Measurements from ENCODE around the gene P4HA2.

Gene P4HA2

DNA sequence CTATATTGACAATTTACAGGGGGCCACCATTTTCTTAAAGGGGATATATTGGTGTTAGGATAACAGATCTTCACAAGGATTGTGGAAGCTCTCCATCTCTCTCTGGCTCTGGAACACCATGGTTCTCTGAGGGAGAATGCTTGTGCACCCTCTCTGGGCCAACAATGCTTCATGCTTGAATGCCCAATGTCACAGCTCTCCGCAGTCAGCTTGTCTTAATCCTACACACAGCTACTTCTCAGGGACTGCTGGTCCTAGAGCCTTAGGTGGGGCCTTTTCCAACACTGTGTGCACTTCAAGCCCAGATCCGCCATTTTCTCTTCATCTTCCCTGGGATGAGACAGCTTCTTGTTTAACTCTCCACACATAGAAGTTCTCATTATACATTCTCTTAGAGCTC, 22.9 kb upstream of the P4HA2 start:
- DNase-seq (ENCODE audit: low spot score), result no peak

- DNase-seq (ENCODE audit: low spot score), result no peak
Measured at GRCh38 chr5:132246806-132247205, 19.2 kb upstream of the P4HA2 start.

DNA sequence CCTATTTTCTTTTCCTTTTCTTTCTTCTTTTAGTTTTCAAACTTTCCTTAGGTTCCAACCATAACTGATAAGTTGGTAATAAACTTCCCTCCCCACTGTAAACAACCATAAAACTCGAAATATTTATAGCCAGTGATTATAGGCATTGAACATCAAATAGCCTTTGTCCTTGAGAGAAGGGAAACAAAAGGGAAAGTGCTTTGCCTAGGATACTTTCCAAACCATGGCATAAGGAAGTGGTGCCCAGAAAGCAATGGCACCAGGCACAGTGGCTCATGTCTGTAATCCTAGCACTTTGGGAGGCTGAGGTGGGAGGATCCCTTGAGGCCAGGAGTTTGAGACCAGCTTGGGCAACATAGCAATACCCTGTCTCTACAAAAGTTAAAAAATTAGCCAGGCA, 17.9 kb upstream of the P4HA2 start:
- peak; percentile 21 for DNase-seq (ENCODE audit: low spot score)

DNA sequence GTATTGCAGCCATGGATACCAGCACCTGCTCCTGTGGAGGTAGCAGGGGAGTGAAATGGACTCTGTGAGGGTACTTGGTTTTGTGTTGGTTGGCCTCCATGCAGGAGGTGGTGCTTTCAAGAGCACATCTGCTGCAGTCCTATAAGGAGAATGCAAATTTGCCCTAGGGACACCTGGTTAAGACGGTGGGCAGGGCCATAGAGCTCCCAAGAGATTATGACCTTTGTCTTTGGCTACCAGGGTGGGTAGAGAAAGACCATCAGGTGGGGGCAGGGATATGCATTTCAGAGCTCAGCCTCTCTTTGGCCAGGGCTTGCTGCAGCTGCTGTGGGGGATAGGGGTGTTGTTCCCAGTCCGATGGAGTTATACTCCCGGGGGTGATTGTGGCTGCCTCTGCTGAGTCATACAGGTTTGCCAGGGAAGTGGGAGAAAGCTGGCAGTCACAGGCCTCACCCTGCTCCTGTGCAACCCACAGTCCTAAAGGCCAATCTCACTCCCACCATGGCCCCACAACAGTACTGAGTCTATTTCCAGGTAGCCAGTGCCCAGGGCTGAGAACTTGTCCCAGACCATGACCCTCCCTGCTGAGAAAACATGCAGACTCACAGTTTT, 15.8 kb upstream of the P4HA2 start:
- no peak for DNase-seq (ENCODE audit: low spot score)

DNA sequence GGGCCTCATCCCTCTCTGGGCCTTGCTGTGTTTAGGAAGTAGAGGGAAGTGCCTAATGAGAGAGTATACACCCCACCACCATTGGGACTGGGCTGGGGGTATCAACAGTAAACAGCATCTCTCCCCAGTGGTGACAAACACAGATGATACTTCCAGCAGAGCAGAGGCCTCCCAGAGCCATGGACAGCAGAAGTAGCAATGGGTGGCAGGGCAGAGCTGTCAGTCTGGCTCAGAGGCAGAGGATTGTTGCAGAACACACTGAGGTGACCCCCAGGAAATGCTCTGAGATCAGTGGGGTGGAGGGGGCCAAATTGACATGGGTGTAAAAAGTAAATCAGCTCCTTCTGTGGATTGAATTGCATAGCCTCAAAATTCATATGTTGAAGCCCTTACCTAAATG, 12.1 kb upstream of the P4HA2 start:
- DNase-seq (ENCODE audit: low spot score), result no peak

- no peak for DNase-seq (ENCODE audit: low spot score)
Measured at GRCh38 chr5:132238901-132239500, 11.3 kb upstream of the P4HA2 start.

GRCh38 chr5:132238169-132238744, 10.6 kb upstream of the P4HA2 start:
- DNase-seq (ENCODE audit: low spot score), result peak; percentile 72

DNA sequence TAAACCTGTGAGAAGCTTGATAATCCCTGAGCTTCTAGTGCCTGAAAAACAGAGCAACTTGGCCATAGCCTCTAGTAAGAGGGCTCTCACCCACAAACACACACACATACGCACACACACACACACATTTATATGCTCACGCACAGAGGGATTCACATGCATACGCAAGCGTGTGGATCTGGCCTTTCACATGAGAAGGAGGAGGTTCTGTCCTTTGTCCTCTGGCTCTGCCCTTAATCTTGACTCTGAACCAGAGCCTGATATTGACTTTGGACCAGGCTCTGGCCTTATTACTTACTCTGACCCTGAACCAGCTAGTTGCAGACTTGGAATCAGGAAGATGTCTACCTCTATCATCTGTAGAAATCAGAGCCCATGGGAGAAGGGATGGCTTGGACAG, 10.0 kb upstream of the P4HA2 start:
- no peak for DNase-seq (ENCODE audit: low spot score)

- no peak for DNase-seq (ENCODE audit: low spot score)
Measured at GRCh38 chr5:132237141-132237540, 9.5 kb upstream of the P4HA2 start.

DNA sequence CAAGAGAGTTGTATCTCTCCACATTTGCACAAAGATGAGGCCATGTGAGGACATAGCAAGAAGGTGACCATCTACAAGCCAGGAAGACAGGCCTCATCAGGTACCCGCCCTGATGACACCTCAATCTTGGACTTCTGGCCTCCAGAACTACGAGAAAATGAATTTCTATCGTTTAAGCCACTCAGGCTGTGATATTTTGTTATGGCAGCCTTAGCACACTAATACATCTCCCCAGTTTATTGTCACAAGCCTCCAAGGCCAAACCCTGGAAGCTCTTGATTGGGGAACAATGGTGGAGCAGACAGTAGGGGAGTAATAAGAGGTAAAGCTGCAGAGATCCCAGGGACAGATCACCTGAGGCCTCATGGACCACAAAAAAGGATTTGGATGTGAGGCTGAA, 7.7 kb upstream of the P4HA2 start:
- DNase-seq (ENCODE audit: low spot score), result no peak

- no peak for DNase-seq (ENCODE audit: low spot score)
Measured at GRCh38 chr5:132234684-132235062, 7.0 kb upstream of the P4HA2 start.

GRCh38 chr5:132233811-132234683, 6.4 kb upstream of the P4HA2 start:
- no peak for DNase-seq (ENCODE audit: low spot score)

- no peak for DNase-seq (ENCODE audit: low spot score)
Measured at GRCh38 chr5:132233081-132233480, 5.4 kb upstream of the P4HA2 start.

- DNase-seq (ENCODE audit: low spot score), result no peak
Measured at GRCh38 chr5:132232465-132232864, 4.8 kb upstream of the P4HA2 start.

DNA sequence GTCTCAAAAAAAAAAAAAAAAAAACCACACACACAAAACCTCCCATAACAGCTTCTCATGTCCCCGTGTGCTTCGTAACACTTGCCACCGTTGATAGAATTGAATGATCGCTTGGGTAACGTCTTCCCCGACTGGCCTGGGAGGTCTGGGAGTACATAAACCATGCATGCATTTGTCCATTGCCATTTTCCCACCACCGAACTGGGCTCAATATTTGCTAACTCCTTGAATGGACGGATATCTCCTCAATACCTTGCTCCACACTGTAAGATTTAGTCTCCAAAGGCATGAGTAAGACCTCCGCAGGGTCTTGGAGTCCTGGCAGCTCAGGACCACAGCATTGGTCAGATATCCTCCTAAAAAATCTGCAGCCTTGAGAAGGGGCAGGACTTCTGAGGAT, 3.2 kb upstream of the P4HA2 start:
- DNase-seq (ENCODE audit: low spot score), result no peak

DNA sequence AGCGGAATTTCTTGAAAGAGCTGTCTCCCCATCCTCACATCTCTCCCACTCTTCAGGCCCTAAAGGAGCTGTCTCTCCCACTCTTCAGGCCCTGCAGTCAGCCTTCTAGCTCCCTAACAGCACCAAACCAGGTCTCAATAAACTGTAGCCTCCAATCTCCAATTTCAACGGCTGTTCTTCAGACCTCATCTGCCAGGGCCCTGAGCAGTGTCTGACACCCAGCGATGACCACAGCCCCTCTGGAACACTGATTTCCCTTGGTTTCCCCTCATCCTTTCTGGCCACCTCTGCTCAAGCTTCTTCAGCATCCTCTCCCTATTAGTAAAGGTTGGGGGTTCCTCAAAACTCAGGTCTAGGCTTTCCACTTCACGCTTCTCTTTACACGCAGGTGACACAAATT, 1.6 kb upstream of the P4HA2 start:
- no peak for DNase-seq (ENCODE audit: low spot score)

- no peak for DNase-seq (ENCODE audit: low spot score)
Measured at GRCh38 chr5:132228241-132229035, 785 bp upstream of the P4HA2 start.

GRCh38 chr5:132227235-132227484, 493 bp downstream of the P4HA2 start:
- DNase-seq (ENCODE audit: low spot score), result no peak

- DNase-seq (ENCODE audit: low spot score), result no peak
Measured at GRCh38 chr5:132226516-132227234, 978 bp downstream of the P4HA2 start.

- DNase-seq (ENCODE audit: low spot score), result peak; percentile 67
Measured at GRCh38 chr5:132225165-132226032, 2.3 kb downstream of the P4HA2 start.

DNA sequence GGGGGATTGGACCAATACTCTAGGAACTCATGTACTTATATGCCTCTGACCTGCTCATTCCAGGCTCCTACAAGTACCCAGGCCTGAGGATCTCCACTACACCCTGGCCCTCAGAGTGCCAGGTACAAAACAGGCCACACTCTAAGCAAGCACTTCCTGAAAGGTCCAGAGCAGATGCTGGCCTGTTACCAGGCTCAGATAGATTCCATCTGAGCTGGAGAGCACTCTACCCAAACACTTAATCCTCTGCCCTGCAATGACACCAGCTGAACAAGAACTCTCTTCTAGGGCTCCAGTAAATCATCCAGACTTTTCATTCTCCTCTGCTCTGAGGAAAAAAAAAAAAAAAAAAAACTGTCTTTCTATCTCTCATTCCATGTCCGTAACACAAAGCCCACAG, 2.9 kb downstream of the P4HA2 start:
- DNase-seq (ENCODE audit: low spot score), result no peak

All from LoVo (cell line).